ENCODE measurements around the gene RPE. TPM values are rescaled to one million over a fixed set of nuclear protein-coding genes. Genes with fewer than 3 reads are reported as not detected.

RPE gene
- total RNA-seq, 1 experiment from 2014 or later: 67.6 TPM

DNA sequence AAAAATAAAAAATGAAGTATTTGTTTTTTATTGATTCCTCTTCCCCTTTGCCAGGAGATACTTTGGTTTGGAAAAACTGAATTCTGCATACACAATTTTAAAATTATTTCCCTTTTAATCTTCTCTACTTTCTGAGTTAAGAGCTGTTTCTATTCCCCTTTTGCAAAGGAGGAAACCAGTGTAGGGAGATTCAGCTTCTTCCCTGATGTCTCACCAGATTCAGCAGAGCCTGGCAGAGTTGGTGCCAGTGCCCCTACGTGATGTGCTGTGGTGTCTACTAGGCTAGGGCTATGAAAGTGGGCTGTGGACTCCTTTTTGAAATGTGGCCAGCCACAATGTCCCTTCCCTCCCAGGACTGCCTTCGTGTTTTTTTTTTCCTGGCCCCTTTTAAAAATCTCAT, 2.4 kb downstream of the RPE start:
- no peak for ATAC-seq
- ChIA-PET CTCF (no interaction called here), RAD21 (ENCODE audit: low non-redundant PET in 1 of 2, low total read pairs in 2 of 2, uncharacterized antibody in 2 of 2, unreplicated experiment in 2 of 2) (no interaction called here), POLR2A (no interaction called here)
- no peak overlapping the region for H3K4me2 ChIP-seq (ENCODE audit: low read length)
- peaks cover 4 to 19% of the 10 kb centered on the region in 2 experiments; a peak in 3 of 4 replicates for H3K4me1 ChIP-seq (ENCODE audit: control insufficient read depth in 1 of 2, insufficient read depth in 2 of 2, low read length in 2 of 2)
- H3K79me2 ChIP-seq (ENCODE audit: insufficient read depth, low read length): peaks cover 75% of the 10 kb centered on the region
- no TSS peak for BruUV-seq (replicated peaks)
- H3K9me3 ChIP-seq (ENCODE audit: control insufficient read depth in 1 of 2, insufficient read depth in 1 of 2, low read depth in 1 of 2, low read length in 2 of 2): no peaks in the 10 kb centered on the region
- peaks cover 3 to 9% of the 10 kb centered on the region in 2 experiments; a peak in 3 of 4 replicates for H3K36me3 ChIP-seq (ENCODE audit: control insufficient read depth in 1 of 2, insufficient read depth in 2 of 2, low read length in 2 of 2)
- no peaks in the 10 kb centered on the region for H3K27me3 ChIP-seq (ENCODE audit: insufficient read depth, low read length)
- peaks cover 38% of the 10 kb centered on the region; the same call in 1 of the 2 replicates for H4K20me1 ChIP-seq (ENCODE audit: insufficient read depth)
- no peak overlapping the region for H3K27ac ChIP-seq (ENCODE audit: low read depth, low read length)
- H3K9ac ChIP-seq (ENCODE audit: low read length): no peak overlapping the region
- no peak for DNase-seq (ENCODE audit: low read depth, low spot score)
- no peak overlapping the region for H3K4me3 ChIP-seq (replicated peaks in 1 of 2; ENCODE audit: low read depth in 1 of 2, low read length in 2 of 2)
- TF ChIP-seq YY1 (IDR thresholded peaks at IDR 0.05; ENCODE audit: extremely low read depth, insufficient replicate concordance, low read depth, low read length): no peak
- no peak for TF ChIP-seq EZH2phosphoT487 (IDR thresholded peaks at IDR 0.05; ENCODE audit: borderline replicate concordance)
- no peak for TF ChIP-seq FOSL1 (IDR thresholded peaks at IDR 0.05; ENCODE audit: low read depth)
- no peaks in the 10 kb centered on the region for H3K9me2 ChIP-seq (ENCODE audit: insufficient read depth)
- intact Hi-C loops (cut with micrococcal nuclease): loop anchor here (5.0 kb wide), 1 partner anchor 167 kb away; the partner anchor contains the start of gene KANSL1L
- H2AFZ ChIP-seq (ENCODE audit: low read depth, low read length, poor library complexity, severe bottlenecking): no peak overlapping the region

GRCh38 chr2:210007895-210008294, 5.5 kb downstream of the RPE start:
- H3K27me3 ChIP-seq (ENCODE audit: insufficient read depth, low read length): no peaks in the 10 kb centered on the region
- peaks cover 54% of the 10 kb centered on the region; the same call in 1 of the 2 replicates for H4K20me1 ChIP-seq (ENCODE audit: insufficient read depth)
- H3K36me3 ChIP-seq (ENCODE audit: control insufficient read depth in 1 of 2, insufficient read depth in 2 of 2, low read length in 2 of 2): peaks cover 9 to 20% of the 10 kb centered on the region in 2 experiments; a peak in 3 of 4 replicates
- no peak overlapping the region for H3K4me2 ChIP-seq (ENCODE audit: low read length)
- no peak overlapping the region for H3K4me3 ChIP-seq (replicated peaks in 1 of 2; ENCODE audit: low read depth in 1 of 2, low read length in 2 of 2)
- intact Hi-C loops (cut with micrococcal nuclease): no loop called here
- TF ChIP-seq POLR2A (IDR thresholded peaks at IDR 0.05; ENCODE audit: borderline replicate concordance, extremely low read depth, insufficient read depth, insufficient read length) (no peak), ZBTB33 (IDR thresholded peaks at IDR 0.05; ENCODE audit: extremely low read depth, insufficient replicate concordance, low read length) (no peak), RAD21 (IDR thresholded peaks at IDR 0.05; ENCODE audit: low read depth) (no peak), CEBPB (IDR thresholded peaks at IDR 0.05; ENCODE audit: low read depth) (no peak), POLR2AphosphoS5 (IDR thresholded peaks at IDR 0.05; ENCODE audit: low read depth, low read length) (no peak)
- no TSS peak for BruUV-seq (replicated peaks)
- RAD21 ChIA-PET (ENCODE audit: low non-redundant PET in 1 of 2, low total read pairs in 2 of 2, uncharacterized antibody in 2 of 2, unreplicated experiment in 2 of 2): no interaction called here
- H3K9ac ChIP-seq (ENCODE audit: low read length): no peak overlapping the region
- CTCF ChIA-PET: no interaction called here
- peaks cover 4 to 12% of the 10 kb centered on the region in 2 experiments; a peak in 3 of 4 replicates for H3K4me1 ChIP-seq (ENCODE audit: control insufficient read depth in 1 of 2, insufficient read depth in 2 of 2, low read length in 2 of 2)
- peaks cover 100% of the 10 kb centered on the region for H3K79me2 ChIP-seq (ENCODE audit: insufficient read depth, low read length)
- ATAC-seq: no peak
- POLR2A ChIA-PET: no interaction called here
- H2AFZ ChIP-seq (ENCODE audit: low read depth, low read length, poor library complexity, severe bottlenecking): no peak overlapping the region
- no peaks in the 10 kb centered on the region for H3K9me3 ChIP-seq (ENCODE audit: control insufficient read depth in 1 of 2, insufficient read depth in 1 of 2, low read depth in 1 of 2, low read length in 2 of 2)
- H3K9me2 ChIP-seq (ENCODE audit: insufficient read depth): no peaks in the 10 kb centered on the region
- H3K27ac ChIP-seq (ENCODE audit: low read depth, low read length): no peak overlapping the region
- no peak for DNase-seq (ENCODE audit: low read depth, low spot score)

Data from HCT116 (cell line).